ENCODE measurements around the gene SLC38A3.
"Not testable (repeated sequence)": the region's sequence is repeated elsewhere in the genome, so short reads cannot be mapped to it uniquely, and the experiment has no call there.

SLC38A3 gene

GRCh38 chr3:50256978-50257890, 52.2 kb downstream of the SLC38A3 start:
- peak; percentile 39 to 64 for DNase-seq

- DNase-seq = no peak
Measured at GRCh38 chr3:50258029-50258680, 53.1 kb downstream of the SLC38A3 start.

DNA sequence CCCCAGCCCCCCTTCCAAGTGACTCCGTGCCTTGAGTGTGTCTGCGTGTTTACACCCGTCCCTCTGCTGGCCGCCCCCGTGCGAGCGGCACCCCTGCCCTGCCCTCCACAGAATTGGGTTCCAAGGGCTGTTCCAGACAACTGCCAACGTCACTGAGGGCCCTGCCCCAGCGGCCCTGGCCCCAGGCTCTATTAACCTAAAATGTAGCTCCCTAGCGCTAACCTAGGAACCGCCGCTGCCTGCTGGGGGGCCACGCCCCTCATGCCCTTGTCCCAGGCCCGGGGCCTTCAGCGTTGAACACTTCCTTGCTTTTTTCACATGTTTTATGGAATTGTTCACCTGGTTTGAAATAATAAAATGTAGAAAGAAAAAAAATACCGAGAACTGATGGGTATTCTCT, 53.9 kb downstream of the SLC38A3 start:
- no peak for DNase-seq

DNA sequence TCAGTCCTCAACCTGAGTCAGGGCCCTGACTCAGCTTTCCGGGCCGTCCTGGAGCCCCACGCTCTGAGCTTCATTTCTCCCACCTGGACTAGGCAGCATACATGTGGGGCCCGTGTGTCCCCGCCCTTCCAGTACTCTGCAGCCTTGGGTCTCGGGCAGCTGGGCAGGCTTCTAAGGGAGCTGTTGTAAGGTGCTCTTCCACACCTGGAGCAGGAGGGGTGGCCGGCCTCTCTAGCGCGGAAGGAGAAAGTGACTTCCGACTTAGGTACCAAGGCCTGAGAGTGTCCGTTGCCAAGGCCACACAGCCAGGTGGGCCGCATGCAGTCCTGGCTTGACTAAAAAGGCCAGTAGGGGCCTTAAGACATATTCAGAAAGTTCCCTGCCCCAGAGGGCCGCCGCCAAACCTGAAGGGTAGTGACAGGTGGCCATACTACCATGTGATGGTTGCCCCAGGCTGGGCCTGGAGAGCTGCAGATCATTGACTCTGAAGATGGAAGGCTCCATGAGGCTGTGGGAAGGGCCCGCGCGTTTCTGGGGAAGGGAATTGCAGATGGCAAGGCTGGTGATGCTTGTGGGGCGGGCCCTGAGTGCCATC, 54.5 kb downstream of the SLC38A3 start:
- DNase-seq = peak in 1 of 2 experiments; percentile 56

DNA sequence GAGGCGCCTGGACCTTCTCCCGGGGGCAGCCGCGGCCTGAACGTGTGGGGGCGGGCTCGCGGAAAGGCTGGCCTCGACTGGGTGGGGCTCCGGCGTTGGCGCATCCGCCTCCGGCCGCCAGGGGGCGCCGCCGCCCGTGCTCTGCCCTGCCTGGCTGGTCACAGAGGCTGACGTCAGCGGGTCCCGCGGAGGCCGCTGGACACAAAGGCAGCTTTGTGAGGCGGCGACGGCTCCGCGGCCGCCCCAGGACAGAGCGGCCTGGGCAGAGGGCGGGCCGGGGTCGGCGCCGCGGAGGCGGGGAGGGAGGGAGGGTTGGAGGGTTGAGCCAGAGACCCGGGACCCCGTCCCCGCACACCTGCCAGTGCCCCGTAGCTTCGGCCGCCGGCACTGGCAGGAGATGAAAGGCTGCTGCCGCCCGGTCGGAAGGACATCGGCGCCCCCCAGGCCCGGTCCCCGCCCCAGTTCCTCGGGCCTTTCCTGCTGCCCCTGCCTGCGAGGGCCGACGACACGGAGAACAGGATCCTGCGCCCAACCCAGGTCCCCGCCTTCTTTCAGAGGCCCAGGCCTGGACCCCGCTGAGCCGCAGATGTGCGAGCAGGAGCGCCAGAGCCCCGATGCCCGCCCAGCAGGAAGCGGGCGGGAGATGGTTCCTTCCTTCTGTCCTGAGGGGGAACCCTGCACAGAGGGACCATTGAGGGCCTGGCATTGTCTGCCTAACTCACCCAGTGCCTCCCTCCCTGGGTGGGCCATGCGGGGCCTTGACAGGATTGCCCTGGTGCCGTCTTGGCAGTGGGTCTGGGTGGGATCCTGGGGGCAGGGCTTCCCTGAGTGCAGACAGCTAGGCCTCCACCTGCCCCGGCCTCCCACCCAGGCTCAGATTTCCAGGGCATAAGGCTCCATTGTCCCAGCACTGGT, 55.2 kb downstream of the SLC38A3 start:
- DNase-seq = peak; percentile 43 to 75

- DNase-seq = no peak
Measured at GRCh38 chr3:50260942-50261441, 55.9 kb downstream of the SLC38A3 start.

- no peak for DNase-seq
Measured at GRCh38 chr3:50261505-50261904, 56.4 kb downstream of the SLC38A3 start.

DNA sequence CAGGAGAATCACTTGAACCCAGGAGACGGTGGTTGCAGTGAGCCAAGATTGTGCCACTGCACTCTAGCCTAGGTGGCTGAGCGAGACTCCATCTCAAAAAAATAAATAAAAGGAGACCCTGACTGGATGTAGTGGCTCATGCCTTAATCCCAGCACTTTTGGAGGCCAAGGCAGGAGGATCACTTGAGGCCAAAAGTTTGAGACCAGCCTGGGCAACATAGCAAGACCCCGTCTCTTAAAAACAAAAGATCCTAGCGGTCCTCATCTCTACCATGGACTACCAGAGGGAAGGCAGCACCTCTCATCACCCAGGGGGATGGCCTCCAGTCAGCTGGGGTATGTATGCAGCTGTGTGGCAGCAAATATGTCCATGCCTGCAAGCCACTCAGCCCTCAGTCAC, 57.1 kb downstream of the SLC38A3 start:
- not testable (repeated sequence) for DNase-seq

DNA sequence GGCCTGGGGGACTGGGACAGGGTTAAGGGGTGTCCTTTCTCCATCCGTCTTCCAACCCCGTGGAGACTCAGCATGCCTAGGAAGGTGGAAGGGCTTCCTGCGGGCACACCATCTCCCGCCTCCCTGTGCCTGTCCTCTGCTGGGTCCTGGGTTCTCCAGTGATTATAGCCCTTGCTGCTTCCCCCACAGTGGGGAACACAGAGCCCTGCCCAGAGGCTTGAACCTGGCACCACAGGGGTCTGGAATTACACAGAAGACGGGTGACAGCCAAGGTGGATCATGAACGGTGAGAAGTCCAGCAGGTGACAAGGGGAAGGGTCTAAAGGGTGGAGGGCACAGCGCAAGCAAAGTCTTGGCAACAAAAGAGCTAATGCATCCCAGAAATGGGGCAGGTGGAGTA, 57.7 kb downstream of the SLC38A3 start:
- DNase-seq = no peak

GRCh38 chr3:50263478-50264382, 58.7 kb downstream of the SLC38A3 start:
- no peak for DNase-seq

DNA sequence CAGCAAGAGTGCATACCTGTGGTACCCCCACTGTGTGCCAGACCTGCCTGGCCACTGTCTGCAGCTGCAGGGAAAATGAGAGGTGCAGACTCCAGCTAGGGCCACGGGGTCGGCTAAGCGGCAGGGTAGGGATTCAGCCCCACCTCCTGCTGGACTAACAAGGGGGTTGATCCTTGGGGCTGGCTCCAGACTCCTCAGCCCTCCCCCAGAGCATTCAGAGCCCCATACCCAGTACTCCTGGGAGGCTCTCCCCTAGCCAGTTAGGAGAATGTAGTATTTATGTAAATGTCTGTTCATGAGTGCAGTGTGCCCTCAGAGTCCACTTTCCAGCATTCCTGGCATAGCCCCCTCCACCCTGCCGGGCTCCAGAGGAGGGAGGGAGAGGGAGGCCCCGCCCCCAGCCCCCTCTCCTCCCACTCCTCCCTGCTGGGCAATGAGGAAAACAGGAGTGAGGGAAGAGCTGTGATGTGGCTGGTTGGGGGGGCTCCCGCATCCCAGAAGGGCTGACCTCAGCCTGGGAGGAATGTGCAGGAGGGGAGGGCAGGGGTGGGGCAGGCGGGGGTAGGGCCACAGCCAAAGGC, 59.4 kb downstream of the SLC38A3 start:
- no peak for DNase-seq

- no peak for DNase-seq
Measured at GRCh38 chr3:50264964-50265485, 60.0 kb downstream of the SLC38A3 start.

DNA sequence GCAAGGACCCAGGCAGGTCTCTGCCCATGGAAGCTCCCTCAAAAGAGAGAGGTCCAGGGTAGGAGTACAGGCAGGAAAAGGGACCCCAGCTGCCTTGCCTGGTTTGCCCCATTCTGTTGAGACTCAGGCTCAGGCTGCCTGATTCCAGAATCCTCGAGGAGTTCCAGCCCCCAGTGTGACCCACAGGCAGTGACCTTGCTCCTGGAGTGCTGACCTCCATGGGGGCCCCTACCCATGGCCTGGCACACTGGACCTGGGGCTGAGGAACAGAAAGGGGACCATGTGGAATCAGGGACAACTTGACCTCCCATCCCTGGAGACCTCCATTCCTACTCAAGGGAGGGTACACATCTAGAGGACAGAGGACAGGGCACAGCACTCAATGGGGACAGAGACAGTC, 60.5 kb downstream of the SLC38A3 start:
- DNase-seq = no peak

- no peak for DNase-seq
Measured at GRCh38 chr3:50266017-50266416, 60.9 kb downstream of the SLC38A3 start.

- no peak for DNase-seq
Measured at GRCh38 chr3:50266836-50267235, 61.8 kb downstream of the SLC38A3 start.

DNA sequence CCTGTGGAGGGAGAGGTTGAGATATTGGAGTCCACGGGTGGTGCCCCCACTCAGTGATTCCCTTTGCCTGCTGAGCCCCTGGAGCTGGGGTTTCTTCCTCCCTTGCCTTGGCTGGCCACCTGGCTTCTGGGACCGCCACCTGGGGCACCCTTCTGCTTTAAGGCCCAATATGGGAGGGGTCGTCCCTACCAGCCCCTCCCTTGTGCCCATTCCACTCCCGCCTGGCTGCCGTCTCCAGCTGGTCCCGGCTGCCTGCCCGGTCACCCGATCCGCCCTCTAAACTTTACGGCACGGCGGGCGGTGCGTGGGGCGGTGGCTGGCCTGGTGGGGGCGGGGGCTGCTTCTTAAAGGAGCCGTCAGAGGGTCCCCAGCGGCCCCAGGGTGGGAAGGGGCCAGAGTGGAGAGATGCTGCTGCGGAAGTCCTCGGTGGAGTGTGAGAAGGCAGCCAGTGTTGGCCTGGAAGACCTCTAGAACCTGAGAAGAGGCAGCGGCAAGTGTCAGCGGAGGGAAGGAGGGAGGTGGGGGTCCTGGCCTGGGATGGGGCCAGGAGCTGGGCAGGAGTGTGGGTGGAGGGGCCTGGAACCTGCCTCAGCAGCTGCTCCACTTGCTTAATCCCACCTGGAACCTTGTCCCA, 62.3 kb downstream of the SLC38A3 start:
- DNase-seq = peak; percentile 31 to 61

GRCh38 chr3:50268276-50268675, 63.2 kb downstream of the SLC38A3 start:
- DNase-seq = no peak

DNA sequence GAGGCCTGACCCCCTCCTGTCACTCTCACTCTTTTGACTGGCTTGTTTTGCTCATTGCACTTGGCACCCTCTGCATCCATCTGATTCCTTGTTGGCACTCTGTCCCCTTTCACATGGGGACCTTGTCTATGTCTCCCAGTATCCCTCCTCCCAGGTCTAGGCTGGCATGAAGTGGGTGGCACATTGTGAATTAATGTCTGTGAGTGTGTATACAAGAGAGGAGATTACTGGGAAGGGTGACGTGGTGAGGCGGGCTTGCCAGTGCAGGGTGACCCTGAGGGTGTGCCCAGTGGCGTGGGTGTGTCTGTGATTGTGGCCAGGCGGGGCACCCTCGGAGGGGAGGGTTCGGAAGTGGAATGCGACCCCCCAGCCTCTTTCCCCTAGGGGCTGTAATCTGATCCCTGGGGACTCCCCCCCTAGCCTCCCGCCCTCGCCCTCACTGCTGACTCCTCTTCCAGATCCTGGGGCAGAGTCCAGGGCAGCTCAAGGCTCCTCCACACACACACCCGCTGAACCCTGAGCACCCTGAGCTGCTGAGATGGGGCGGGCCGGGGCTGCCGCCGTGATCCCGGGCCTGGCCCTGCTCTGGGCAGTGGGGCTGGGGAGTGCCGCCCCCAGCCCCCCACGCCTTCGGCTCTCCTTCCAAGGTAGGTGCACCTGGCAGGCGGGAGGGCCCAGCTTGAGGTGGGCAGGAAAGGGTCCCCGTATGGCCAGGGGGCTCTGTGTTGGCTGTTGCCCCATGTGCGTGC, 63.8 kb downstream of the SLC38A3 start, which contains the start of gene SEMA3B:
Gene SEMA3B, plus strand, starts transcription at position 445 of the 749 bp plus-strand sequence. Its CDS starts 94 bp downstream, at position 539.
- no peak for DNase-seq

- no peak for DNase-seq
Measured at GRCh38 chr3:50269460-50269859, 64.4 kb downstream of the SLC38A3 start.
